Measurements from ENCODE around the gene WDPCP. TPM values are rescaled to one million over a fixed set of nuclear protein-coding genes. Genes with fewer than 3 reads are reported as not detected.

WDPCP gene
- total and polyA plus RNA-seq, 2 experiments from 2014 or later = 8.8 to 20.4 TPM

DNA sequence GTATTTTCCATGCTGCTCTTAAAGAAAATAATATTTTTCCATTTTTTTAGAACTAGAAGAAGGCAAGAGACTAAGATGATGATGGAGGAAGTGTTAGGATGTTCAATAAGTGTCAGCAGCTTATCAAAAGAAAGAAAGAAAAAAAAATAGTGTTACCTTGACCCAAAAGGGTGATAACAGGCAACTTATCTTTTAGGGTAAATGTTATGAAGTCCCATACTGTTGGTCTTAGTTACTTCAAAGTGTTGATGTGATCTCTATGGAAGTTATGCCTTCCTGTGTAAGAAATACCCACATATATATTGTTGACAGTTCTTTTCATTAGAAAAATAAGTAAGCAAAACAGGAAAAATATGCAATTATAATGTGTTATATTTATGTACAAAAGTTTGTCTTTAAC, 394.1 kb downstream of the WDPCP start:
- Histone ChIP-seq H3K4me1 (ENCODE audit: insufficient read depth) (no peaks in the 10 kb centered on the region), H2AFZ (no peak overlapping the region), H3F3A (replicated peaks; ENCODE audit: low read depth) (no peaks in the 10 kb centered on the region), H3K9me2 (ENCODE audit: insufficient read depth) (no peaks in the 10 kb centered on the region), H3K4me2 (no peak overlapping the region), H3K36me3 (ENCODE audit: insufficient read depth) (no peaks in the 10 kb centered on the region), H3K27ac (ENCODE audit: low read depth) (no peak overlapping the region), H4K20me1 (replicated peaks; ENCODE audit: insufficient read depth) (no peaks in the 10 kb centered on the region), H3K27me3 (ENCODE audit: insufficient read depth) (no peaks in the 10 kb centered on the region), H3K79me2 (replicated peaks; ENCODE audit: insufficient read depth) (no peaks in the 10 kb centered on the region), H3K4me3 (no peak overlapping the region)
- DNase-seq (ENCODE audit: low spot score) (no peak), ATAC-seq (no peak)
- H3K27me3 Mint-ChIP-seq (ENCODE audit: insufficient read depth, low read depth, poor library complexity) = no peaks in the 10 kb centered on the region
- no peak overlapping the region for H3K4me3 Mint-ChIP-seq
- peaks cover 4% of the 10 kb centered on the region; the same call in 2 of the 3 replicates for H3K36me3 Mint-ChIP-seq (ENCODE audit: low read depth)
- H3K4me1 Mint-ChIP-seq = peaks cover 2% of the 10 kb centered on the region; the same call in 1 of the 3 replicates
- no peak overlapping the region for H3K27ac Mint-ChIP-seq
- H3K9me3 Mint-ChIP-seq = no peaks in the 10 kb centered on the region
- no peak for TF ChIP-seq EZH2phosphoT487 (IDR thresholded peaks at IDR 0.05; ENCODE audit: unreplicated experiment)
- TF ChIP-seq STAT1 (IDR thresholded peaks at IDR 0.05; ENCODE audit: unreplicated experiment) = no peak
- no peak for TF ChIP-seq JUNB (IDR thresholded peaks at IDR 0.05; ENCODE audit: unreplicated experiment)
- TF ChIP-seq EZH2 (IDR thresholded peaks at IDR 0.05; ENCODE audit: low read depth, unreplicated experiment) = no peak
- TF ChIP-seq, protein P1, sequence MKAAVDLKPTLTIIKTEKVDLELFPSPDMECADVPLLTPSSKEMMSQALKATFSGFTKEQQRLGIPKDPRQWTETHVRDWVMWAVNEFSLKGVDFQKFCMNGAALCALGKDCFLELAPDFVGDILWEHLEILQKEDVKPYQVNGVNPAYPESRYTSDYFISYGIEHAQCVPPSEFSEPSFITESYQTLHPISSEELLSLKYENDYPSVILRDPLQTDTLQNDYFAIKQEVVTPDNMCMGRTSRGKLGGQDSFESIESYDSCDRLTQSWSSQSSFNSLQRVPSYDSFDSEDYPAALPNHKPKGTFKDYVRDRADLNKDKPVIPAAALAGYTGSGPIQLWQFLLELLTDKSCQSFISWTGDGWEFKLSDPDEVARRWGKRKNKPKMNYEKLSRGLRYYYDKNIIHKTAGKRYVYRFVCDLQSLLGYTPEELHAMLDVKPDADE (IDR thresholded peaks at IDR 0.05) = no peak
- no peak for TF ChIP-seq NANOG (IDR thresholded peaks at IDR 0.05; ENCODE audit: borderline replicate concordance)
- TF ChIP-seq ZNF462 (CRISPR knock-in tag; IDR thresholded peaks at IDR 0.05) = no peak
- TF ChIP-seq ZNF331 (CRISPR knock-in tag; IDR thresholded peaks at IDR 0.05; ENCODE audit: low read depth) = no peak
- no peak for TF ChIP-seq CTCF (conservative IDR thresholded peaks at IDR 0.05; ENCODE audit: low read depth in 2 of 2)
- no peak for TF ChIP-seq REST (IDR thresholded peaks at IDR 0.05; ENCODE audit: unreplicated experiment)
- no peak for TF ChIP-seq CREB1 (CRISPR knock-in tag; IDR thresholded peaks at IDR 0.05; ENCODE audit: low read depth)
- TF ChIP-seq ZNF114 (CRISPR knock-in tag; IDR thresholded peaks at IDR 0.05) = no peak
- no peak for TF ChIP-seq POLR2AphosphoS5 (IDR thresholded peaks at IDR 0.05; ENCODE audit: low read depth)
